GM19328 (cell line): ENCODE data around the gene SPPL2A.
"Not testable (repeated sequence)": the region's sequence is repeated elsewhere in the genome, so short reads cannot be mapped to it uniquely, and the experiment has no call there.

Experiments used
- ATAC-seq: cut with Tn5 transposase; IDR thresholded peaks from one replicate; pipeline ENCODE4 v1.9.1; 2021; ENCODE audit warnings: mild to moderate bottlenecking, moderate library complexity; ENCODE audit not compliant: unreplicated experiment

SPPL2A gene

DNA sequence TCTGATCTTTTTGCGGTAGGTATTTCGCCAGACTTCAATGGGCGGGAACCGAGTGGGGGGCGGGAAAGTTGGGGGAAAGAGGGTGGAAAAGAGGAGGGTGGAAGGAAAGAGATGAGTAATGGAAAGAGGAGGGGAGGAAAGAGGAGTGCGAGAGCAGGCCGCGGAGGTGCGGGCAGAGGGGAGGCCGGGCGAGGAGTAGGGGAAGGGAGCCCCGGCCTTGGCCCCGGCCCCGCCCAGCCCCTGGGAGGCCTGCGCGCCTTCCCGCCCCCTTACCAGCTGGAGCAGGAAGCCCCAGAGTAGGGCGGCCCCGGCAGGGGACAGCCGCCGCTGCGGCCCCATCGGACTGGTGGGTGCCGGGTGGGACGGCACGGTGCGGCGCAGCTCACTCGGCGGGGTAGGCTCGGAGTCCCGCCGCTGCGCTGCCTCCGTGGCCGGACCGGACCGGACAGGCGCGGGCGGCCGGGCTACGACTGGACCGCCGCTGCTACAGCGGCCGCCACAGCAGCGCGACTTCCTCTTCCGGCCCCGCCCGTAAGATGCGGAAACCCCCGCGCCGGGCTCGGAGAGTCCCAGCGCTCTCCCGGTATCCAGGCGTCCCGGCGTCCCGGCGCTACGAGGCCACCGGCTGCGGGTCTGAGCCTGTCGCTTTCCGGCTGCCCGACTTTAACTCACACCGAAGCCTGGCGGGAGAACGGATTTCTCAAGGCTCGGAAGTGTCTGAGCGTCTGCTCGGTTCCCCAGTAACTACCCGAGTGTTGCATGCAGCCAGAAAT is at the start of gene SPPL2A:
Gene SPPL2A, minus strand, starts transcription at position 512 of the 773 bp plus-strand sequence. Its CDS starts 173 bp downstream, at position 339.
- peak; percentile 88 for ATAC-seq

GRCh38 chr15:50814634-50815033 is 49.1 kb upstream of the SPPL2A start:
- no peak for ATAC-seq

DNA sequence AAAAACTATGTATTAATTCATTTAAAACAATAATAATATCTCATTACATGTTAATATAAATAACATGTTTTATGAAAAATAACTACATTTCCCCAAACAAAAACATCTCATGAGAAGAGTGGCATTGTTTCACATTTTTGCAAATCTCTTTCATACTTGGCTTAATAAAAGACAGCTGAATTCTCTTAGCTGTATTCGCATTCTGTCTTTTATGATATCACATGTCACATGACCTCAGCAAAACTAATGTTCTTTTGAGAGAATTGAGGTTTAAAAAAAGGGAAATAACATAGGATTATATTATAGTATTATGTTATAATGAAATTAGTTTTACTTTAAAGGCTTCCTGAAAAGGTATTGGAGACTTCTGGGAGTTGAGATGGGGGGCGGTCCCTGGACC is 48.4 kb upstream of the SPPL2A start:
- no peak for ATAC-seq

- ATAC-seq, result no peak
These were observed 47.6 kb upstream of the SPPL2A start for GRCh38 chr15:50813089-50813488.

DNA sequence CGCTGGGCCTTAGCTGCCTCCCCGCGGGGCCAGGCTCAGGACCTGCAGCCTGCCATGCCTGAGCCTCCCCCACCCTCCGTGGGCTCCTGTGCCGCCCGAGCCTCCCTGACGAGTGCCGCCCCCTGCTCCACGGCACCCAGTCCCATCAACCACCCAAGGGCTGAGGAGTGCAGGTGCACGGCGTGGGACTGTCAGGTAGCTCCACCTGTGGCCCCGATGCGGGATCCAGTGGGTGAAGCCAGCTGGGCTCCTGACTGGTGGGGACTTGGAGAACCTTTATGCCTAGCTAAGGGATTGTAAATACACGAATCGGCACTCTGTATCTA is 46.6 kb upstream of the SPPL2A start:
- ATAC-seq, result not testable (repeated sequence)

DNA sequence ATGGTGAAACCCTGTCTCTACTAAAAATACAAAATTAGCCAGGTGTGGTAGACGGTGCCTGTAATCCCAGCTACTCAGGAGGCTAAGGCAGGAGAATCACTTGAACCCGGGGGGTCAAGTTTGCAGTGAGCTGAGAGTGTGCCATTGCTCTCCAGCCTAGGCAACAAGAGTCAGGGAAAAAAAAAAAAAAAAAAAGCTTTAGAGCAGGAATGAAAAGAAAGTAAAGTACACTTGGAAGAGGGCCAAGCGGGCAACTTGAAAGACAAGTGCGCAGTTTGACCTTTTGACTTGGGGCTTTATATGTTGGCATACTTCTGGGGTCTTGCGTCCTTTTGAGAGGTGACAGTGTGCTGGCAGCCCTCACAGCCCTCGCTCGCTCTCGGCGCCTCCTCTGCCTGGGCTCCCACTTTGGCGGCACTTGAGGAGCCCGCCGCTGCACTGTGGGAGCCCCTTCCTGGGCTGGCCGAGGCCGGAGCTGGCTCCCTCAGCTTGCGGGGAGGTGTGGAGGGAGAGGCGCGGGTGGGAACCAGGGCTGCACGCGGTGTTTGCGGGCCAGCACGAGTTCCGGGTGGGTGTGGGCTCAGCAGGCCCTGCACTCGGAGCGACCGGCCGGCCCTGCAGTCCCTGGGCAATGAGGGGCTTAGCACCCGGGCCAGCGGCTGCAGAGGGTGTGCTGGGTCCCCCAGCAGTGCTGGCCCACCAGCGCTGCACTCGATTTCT is 46.1 kb upstream of the SPPL2A start:
- not testable (repeated sequence) for ATAC-seq

DNA sequence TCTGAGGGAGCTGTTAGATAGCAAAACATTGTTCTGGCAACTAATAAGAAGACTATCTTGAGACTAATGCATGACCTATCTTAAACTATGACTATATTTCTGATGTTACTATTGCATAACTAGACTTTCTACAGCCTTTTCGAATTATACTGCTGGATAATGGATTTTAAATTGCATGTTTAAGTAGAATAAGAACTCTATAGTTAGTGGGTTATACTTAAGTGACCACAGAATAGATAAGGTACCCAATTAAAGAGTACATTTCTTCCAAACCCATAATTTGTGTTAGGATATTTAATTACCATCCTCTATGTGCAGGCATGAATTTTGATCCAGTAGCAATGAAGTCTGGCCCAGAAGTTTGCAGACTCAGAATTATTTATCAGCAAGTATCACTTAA is 44.6 kb upstream of the SPPL2A start:
- no peak for ATAC-seq

DNA sequence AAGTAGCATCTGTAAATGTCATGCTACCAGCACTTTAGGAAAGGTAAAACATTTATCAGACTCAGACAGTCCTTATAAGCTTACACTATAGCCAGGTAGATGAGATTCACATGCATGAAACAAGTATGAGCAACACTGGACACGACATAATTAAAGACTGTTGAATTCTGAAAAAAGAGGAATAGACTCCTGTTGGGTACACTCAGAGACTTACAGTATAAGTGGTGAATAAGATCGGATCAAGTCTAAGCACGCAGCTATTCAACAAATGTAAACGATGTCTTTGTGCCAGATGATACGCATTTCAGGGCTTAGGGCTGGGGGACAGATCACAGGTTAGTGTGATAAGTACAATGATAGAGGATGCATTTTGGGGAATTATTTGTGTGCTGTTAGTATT is 43.2 kb upstream of the SPPL2A start:
- ATAC-seq, result no peak

DNA sequence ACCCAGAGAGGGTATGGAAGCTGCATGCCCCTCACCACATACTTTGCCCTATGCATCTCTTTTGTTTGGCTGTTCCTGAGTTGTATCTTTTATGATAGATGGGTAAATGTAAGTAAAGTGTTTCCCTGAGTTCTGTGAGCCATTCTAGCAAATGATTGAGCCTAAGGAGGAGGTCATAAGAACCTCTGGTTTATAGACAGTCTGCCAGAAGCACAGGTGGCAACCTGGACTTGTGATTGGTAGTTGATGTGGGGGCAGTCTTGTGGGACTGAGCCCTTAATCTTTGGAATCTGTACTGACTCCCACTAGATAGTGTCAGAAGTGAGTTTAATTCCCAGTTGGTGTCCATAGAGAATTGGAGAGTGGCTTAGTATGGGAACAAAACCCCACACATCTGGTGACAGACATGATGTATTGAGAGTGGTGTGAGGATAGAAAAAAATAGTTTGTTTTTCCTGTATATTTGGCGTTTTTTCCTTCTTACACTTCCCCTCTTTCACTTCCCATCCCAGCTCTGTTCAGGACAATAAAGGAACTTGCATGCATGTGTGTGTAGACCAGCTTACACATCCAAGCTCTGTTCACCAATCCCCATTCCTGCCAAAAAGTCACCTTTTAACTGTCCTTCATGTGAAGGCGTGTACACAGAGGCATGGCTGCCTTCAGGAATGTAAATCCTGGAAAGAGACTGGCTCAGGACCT is 38.1 kb upstream of the SPPL2A start:
- ATAC-seq, result no peak

- no peak for ATAC-seq
These were observed 35.2 kb upstream of the SPPL2A start for GRCh38 chr15:50800715-50801114.

- no peak for ATAC-seq
These were observed 33.2 kb upstream of the SPPL2A start for GRCh38 chr15:50798684-50799083.

GRCh38 chr15:50797926-50798325 is 32.4 kb upstream of the SPPL2A start:
- no peak for ATAC-seq

GRCh38 chr15:50791486-50791885 is 26.0 kb upstream of the SPPL2A start:
- ATAC-seq, result no peak

- ATAC-seq, result no peak
These were observed 25.4 kb upstream of the SPPL2A start for GRCh38 chr15:50790778-50791453.

- no peak for ATAC-seq
These were observed 21.4 kb upstream of the SPPL2A start for GRCh38 chr15:50786871-50787270.

DNA sequence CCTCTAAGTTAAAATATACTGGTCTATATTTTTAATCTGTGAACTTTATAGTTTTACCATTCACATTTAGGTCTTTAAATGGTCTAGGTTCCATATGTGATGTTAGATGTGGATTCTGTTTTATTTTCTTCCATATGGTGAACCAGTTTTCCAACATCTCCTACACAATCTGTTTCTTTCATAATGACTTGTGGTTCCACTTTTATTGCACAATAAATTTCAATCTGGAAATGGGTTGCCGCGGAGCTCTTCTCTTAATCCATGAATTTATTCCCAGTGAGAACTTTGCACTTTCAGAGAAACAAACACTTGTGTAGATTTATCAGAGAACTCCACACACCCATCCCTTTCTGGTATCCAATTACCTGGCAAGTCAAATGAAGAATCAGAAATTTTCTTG is 20.9 kb upstream of the SPPL2A start:
- no peak for ATAC-seq

- no peak for ATAC-seq
These were observed 18.4 kb upstream of the SPPL2A start for GRCh38 chr15:50783895-50784294.

DNA sequence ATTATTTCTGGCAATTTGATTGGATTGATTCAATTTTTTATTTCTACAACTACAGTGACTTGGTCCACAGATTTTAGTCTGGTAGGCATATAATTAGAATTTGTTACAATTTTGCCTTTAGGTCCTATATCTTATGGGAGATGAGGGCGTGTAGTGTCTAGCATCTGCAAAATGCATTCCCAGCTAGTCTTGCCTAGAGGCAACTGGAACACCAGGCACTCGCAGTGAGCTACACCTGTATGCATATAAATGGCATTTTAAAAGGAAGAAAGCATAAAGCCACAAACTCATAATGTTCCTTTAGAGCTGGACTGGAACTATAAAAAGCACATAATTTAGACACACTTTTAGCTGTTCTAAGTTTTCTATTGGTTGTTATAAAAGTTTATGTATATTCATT is 17.9 kb upstream of the SPPL2A start:
- no peak for ATAC-seq

DNA sequence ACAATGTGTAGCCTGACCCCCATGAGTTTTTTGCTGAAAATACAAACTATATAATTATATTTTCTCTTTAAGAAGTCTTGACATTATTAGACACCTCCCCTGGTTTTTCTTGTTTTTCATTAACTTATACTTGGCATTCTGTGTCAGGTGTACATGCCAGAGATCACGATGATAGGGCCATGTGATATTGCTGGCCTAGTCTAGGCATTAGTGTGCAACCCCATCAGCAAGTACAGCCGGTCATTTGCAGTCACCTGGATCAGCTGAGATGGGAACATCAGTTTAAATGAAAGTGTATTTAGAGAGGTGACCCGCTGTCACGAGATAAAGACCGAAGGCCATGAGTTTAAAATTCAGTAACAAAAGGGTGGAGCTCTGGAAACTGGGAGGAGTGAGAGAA is 12.6 kb upstream of the SPPL2A start:
- ATAC-seq, result no peak

- no peak for ATAC-seq
These were observed 11.5 kb upstream of the SPPL2A start for GRCh38 chr15:50777042-50777441.

DNA sequence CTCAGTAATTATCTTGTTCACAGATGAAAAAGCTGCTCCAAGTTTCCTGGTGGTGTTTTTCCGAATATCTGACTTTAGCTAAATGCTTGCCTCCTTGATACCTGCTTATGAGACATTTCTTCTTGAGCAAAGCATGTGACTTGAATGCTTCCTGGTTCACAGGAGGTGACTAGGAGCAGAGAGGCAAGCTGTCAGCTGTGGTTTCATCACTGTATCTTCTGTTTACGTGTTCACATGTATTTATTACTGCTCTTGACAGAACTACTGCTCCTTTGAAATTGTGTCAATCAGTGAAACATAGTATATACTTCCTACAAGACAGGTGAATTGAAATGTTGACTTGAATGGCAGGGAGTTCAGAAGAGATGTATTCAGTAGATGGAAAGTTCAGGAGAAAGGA is 8.9 kb upstream of the SPPL2A start:
- no peak for ATAC-seq
